ENCODE measurements around the gene CNTN4. TPM values are rescaled to one million over a fixed set of nuclear protein-coding genes. Genes with fewer than 3 reads are reported as not detected.

The CNTN4 gene
- total and polyA plus RNA-seq, 2 experiments from 2014 or later, result 5.6 to 7.9 TPM

- Histone ChIP-seq H3K27me3 (no peaks in the 10 kb centered on the region), H3K4me1 (ENCODE audit: low read depth) (no peaks in the 10 kb centered on the region), H3K4me3 (no peak overlapping the region), H3K27ac (no peak overlapping the region), H3K9me3 (ENCODE audit: low read depth) (no peaks in the 10 kb centered on the region), H3K36me3 (no peaks in the 10 kb centered on the region)
- TF ChIP-seq CTCF (IDR thresholded peaks at IDR 0.05; ENCODE audit: low read depth, low read length), result no peak
- no peak for DNase-seq (ENCODE audit: low read depth in 1 of 2, low spot score in 1 of 2)
Measured at GRCh38 chr3:2948882-2949281, 850.2 kb downstream of the CNTN4 start.

DNA sequence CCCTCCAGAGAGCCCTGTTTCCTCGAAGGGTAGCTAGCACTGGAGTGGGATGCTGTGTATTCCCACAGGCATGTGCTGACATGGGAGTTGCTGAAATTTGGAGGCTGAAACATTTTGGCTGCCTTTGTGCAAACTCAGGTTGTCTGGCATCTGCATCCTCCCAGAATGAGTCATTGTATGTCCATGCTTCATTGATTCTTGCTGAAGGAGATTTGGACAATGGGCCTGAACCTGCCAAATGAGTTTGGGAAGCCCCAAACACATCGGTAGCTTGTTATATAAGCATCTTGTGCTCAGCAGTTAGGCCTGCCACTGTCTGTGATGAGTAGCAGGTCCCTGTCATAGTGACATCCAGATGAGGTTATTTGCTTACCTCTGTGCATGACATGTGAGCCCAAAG, 851.5 kb downstream of the CNTN4 start:
- Histone ChIP-seq H3K9me3 (ENCODE audit: low read depth) (no peaks in the 10 kb centered on the region), H3K4me3 (no peak overlapping the region), H3K27ac (no peak overlapping the region), H3K36me3 (no peaks in the 10 kb centered on the region), H3K27me3 (no peaks in the 10 kb centered on the region), H3K4me1 (ENCODE audit: low read depth) (no peaks in the 10 kb centered on the region)
- no peak for TF ChIP-seq CTCF (IDR thresholded peaks at IDR 0.05; ENCODE audit: low read depth, low read length)
- DNase-seq (ENCODE audit: low read depth in 1 of 2, low spot score in 1 of 2), result no peak

DNA sequence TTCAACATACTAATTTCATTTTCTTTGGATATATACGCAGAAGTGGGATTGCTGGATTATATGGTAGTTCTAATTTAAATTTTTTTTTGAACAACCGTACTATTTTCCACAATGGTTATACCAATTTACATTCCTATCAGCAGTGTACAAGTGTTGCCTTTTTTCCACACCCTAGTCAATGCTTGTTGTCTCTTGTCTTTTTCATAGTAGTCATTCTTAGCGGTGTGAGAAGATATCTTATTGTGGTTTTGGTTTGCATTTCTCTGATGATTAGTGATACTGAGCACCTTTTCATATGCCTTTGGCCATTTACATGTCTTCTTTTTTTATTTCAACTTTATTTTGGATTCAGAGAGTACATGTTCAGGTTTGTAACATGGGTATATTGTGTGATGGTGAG, 858.4 kb downstream of the CNTN4 start:
- H3K4me3 ChIP-seq, result no peak overlapping the region
- no peak for TF ChIP-seq CTCF (IDR thresholded peaks at IDR 0.05; ENCODE audit: low read depth, low read length)
- H3K4me1 ChIP-seq (ENCODE audit: low read depth), result peaks cover 11% of the 10 kb centered on the region
- H3K27ac ChIP-seq, result no peak overlapping the region
- no peaks in the 10 kb centered on the region for H3K36me3 ChIP-seq
- no peaks in the 10 kb centered on the region for H3K9me3 ChIP-seq (ENCODE audit: low read depth)
- no peaks in the 10 kb centered on the region for H3K27me3 ChIP-seq
- no peak for DNase-seq (ENCODE audit: low read depth in 1 of 2, low spot score in 1 of 2)

GRCh38 chr3:2958551-2958950, 859.9 kb downstream of the CNTN4 start:
- H3K4me3 ChIP-seq, result no peak overlapping the region
- H3K4me1 ChIP-seq (ENCODE audit: low read depth), result peaks cover 11% of the 10 kb centered on the region
- no peak overlapping the region for H3K27ac ChIP-seq
- DNase-seq (ENCODE audit: low read depth in 1 of 2, low spot score in 1 of 2), result peak in 1 of 2 donors; percentile 13
- H3K27me3 ChIP-seq, result no peaks in the 10 kb centered on the region
- TF ChIP-seq CTCF (IDR thresholded peaks at IDR 0.05; ENCODE audit: low read depth, low read length), result no peak
- no peaks in the 10 kb centered on the region for H3K36me3 ChIP-seq
- H3K9me3 ChIP-seq (ENCODE audit: low read depth), result no peaks in the 10 kb centered on the region

GRCh38 chr3:2961576-2961975, 862.9 kb downstream of the CNTN4 start:
- Histone ChIP-seq H3K27ac (no peak overlapping the region), H3K4me1 (ENCODE audit: low read depth) (peaks cover 11% of the 10 kb centered on the region), H3K4me3 (no peak overlapping the region), H3K36me3 (no peaks in the 10 kb centered on the region), H3K27me3 (no peaks in the 10 kb centered on the region), H3K9me3 (ENCODE audit: low read depth) (no peaks in the 10 kb centered on the region)
- no peak for TF ChIP-seq CTCF (IDR thresholded peaks at IDR 0.05; ENCODE audit: low read depth, low read length)
- DNase-seq (ENCODE audit: low read depth in 1 of 2, low spot score in 1 of 2), result no peak

DNA sequence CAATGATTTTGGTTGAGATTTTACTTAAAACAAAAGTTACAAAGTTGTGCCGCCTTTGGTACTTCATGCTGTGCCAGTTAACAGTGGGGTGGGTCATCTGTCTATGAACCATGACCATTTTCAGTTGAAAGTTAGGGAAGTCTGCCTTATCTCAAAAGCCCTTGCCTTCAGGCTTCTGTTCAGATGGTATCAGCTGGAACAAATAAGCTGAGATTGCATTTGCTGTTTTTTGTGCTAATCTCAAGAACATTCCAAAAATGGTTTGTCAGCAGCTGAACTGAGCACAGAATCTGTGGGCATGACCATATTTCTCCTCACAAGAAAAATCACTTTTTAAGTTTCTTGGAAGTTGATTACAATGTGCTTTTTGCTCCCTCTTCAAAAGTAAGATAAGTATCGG, 869.2 kb downstream of the CNTN4 start:
- H3K4me3 ChIP-seq, result no peak overlapping the region
- H3K27ac ChIP-seq, result no peak overlapping the region
- peaks cover 7% of the 10 kb centered on the region for H3K4me1 ChIP-seq (ENCODE audit: low read depth)
- DNase-seq (ENCODE audit: low read depth in 1 of 2, low spot score in 1 of 2), result no peak
- no peaks in the 10 kb centered on the region for H3K9me3 ChIP-seq (ENCODE audit: low read depth)
- no peaks in the 10 kb centered on the region for H3K27me3 ChIP-seq
- no peak for TF ChIP-seq CTCF (IDR thresholded peaks at IDR 0.05; ENCODE audit: low read depth, low read length)
- no peaks in the 10 kb centered on the region for H3K36me3 ChIP-seq

Measured in cardiac muscle cell (in vitro differentiated cells and primary cell).